HEK293 (cell line): ENCODE data around the gene RASGRF2.

ENCODE experiments used
- KLF17 ChIP-seq: fragments of 450-650 bp; formaldehyde crosslinking; IDR thresholded peaks from 2 replicates; pipeline ENCODE4 v1.5.1; 2016; ENCODE audit warnings: missing biosample characterization, missing genetic modification characterization
- MZF1 ChIP-seq: fragments of 450-650 bp; formaldehyde crosslinking; IDR thresholded peaks from 2 replicates; pipeline ENCODE4 v1.5.1; 2017; ENCODE audit warnings: missing biosample characterization, missing genetic modification characterization, borderline replicate concordance
- REST ChIP-seq: fragments of 450-650 bp; formaldehyde crosslinking; IDR thresholded peaks from 2 replicates; pipeline ENCODE4 v1.5.1; 2016; ENCODE audit warnings: missing biosample characterization, missing genetic modification characterization
- ZNF24 ChIP-seq: fragments of 450-650 bp; formaldehyde crosslinking; IDR thresholded peaks from 2 replicates; pipeline ENCODE4 v1.5.1; 2016; ENCODE audit warnings: missing biosample characterization, missing genetic modification characterization
- ZNF324 ChIP-seq: fragments of 450-650 bp; formaldehyde crosslinking; IDR thresholded peaks from 2 replicates; pipeline ENCODE4 v1.5.1; 2016; ENCODE audit warnings: missing biosample characterization, missing genetic modification characterization
- ZNF654 ChIP-seq: fragments of 450-650 bp; formaldehyde crosslinking; IDR thresholded peaks from 2 replicates; pipeline ENCODE4 v1.5.1; 2016; ENCODE audit warnings: low read depth, missing biosample characterization, missing genetic modification characterization
- TF ChIP-seq, protein P1 (sequence below): fragments of 450-650 bp; formaldehyde crosslinking; IDR thresholded peaks from 2 replicates; pipeline ENCODE4 v1.5.1; 2016; ENCODE audit warnings: missing biosample characterization, missing genetic modification characterization
- TF ChIP-seq, protein P2 (sequence below): fragments of 450-650 bp; formaldehyde crosslinking; IDR thresholded peaks from 2 replicates; pipeline ENCODE4 v1.5.1; 2016; ENCODE audit warnings: missing biosample characterization, missing genetic modification characterization, low read depth

- TF ChIP-seq, protein P1, sequence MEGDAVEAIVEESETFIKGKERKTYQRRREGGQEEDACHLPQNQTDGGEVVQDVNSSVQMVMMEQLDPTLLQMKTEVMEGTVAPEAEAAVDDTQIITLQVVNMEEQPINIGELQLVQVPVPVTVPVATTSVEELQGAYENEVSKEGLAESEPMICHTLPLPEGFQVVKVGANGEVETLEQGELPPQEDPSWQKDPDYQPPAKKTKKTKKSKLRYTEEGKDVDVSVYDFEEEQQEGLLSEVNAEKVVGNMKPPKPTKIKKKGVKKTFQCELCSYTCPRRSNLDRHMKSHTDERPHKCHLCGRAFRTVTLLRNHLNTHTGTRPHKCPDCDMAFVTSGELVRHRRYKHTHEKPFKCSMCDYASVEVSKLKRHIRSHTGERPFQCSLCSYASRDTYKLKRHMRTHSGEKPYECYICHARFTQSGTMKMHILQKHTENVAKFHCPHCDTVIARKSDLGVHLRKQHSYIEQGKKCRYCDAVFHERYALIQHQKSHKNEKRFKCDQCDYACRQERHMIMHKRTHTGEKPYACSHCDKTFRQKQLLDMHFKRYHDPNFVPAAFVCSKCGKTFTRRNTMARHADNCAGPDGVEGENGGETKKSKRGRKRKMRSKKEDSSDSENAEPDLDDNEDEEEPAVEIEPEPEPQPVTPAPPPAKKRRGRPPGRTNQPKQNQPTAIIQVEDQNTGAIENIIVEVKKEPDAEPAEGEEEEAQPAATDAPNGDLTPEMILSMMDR (tag by site-specific recombination): no peak
- TF ChIP-seq, protein P2, sequence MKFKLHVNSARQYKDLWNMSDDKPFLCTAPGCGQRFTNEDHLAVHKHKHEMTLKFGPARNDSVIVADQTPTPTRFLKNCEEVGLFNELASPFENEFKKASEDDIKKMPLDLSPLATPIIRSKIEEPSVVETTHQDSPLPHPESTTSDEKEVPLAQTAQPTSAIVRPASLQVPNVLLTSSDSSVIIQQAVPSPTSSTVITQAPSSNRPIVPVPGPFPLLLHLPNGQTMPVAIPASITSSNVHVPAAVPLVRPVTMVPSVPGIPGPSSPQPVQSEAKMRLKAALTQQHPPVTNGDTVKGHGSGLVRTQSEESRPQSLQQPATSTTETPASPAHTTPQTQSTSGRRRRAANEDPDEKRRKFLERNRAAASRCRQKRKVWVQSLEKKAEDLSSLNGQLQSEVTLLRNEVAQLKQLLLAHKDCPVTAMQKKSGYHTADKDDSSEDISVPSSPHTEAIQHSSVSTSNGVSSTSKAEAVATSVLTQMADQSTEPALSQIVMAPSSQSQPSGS: no peak
- TF ChIP-seq ZNF24 (tag by site-specific recombination): no peak
- TF ChIP-seq REST (tag by site-specific recombination): no peak
- no peak for TF ChIP-seq KLF17 (tag by site-specific recombination)
- TF ChIP-seq ZNF324 (tag by site-specific recombination): no peak
- TF ChIP-seq MZF1 (tag by site-specific recombination): no peak
- no peak for TF ChIP-seq ZNF654 (tag by site-specific recombination)
Measured at GRCh38 chr5:81195335-81195929, 235.3 kb downstream of the RASGRF2 start.
